Epidermal melanocyte (primary cell): ENCODE measurements around the gene CDK14.

Experiments
- DNase-seq: peaks from one replicate; pipeline ENCODE4 v3.0.0; 2011; ENCODE audit warnings: low spot score; ENCODE audit not compliant: insufficient read length

CDK14 gene

DNA sequence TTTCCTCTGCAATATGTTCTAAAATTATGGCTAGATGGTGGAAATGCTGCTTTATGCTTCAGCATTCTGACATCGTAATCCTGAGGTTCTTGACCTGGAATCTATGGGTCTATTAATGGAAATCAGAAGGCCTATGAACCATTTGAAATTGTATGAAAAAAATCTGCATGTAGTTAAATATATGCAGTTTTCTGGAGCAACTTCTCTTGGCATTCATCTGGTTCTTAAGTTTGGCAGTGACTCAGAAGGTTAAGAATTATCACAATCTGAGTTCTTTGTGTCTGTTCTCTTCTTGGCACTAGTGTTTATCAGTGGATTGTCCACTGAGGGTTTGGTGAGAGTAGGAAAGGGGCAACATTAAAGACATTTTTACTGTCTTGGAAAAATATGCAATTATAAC, 597.0 kb downstream of the CDK14 start:
- no peak for DNase-seq

DNA sequence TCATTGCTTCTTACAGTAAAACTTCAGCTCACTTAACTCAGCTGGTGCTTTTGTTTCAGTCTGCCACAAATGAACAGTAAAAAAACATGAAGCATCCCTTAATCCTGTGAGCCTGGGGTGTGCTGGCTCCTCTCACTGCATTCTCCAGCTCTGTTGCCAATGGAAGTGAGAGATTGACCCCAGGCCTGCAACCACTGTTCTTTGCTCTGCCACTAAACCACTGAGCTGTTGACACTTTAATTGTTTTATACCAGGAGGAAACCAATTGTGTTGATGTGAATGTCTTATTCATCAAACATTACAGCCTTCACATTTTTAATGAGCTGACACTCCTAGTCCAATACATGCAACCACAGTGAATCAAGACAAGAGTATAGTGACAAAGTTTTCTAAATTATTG, 598.7 kb downstream of the CDK14 start:
- DNase-seq, result no peak

DNA sequence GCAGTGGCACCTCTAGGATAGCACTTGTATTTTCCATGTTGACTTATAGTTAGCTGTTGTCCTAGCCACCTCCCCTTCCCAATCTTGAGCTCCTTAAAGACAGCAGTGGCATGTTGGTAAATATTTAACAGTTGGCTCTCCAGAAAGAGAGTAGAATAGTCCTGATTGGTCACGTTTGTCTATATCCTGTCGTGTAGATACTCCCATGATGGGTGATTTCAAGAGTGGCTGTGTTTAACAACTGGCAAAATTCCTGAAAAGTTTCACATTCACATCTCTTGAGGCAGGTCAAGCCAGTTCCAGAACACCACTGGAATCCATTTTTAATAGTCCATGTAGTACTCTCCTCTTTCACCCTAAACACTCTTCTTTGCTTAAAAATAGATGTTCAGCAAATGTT, 599.9 kb downstream of the CDK14 start:
- no peak for DNase-seq

DNA sequence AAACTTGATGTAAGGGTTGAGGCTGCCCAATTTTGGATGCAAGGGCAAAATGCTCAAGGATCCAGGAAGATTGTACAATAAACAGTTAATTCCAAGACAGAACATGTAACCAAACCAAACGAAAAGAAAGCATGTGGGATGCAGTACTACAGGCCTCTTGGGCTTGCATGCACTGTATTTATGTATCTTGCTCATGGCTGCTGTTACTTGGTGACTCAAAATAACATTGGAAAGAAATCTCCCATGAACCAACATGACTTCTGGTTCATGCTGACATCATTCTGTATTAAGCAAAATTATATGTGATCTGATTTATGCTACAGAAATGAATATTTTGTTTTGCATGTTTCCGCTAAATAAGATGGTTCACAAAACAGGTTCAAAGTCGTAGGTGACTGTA, 602.2 kb downstream of the CDK14 start:
- DNase-seq, result no peak

DNA sequence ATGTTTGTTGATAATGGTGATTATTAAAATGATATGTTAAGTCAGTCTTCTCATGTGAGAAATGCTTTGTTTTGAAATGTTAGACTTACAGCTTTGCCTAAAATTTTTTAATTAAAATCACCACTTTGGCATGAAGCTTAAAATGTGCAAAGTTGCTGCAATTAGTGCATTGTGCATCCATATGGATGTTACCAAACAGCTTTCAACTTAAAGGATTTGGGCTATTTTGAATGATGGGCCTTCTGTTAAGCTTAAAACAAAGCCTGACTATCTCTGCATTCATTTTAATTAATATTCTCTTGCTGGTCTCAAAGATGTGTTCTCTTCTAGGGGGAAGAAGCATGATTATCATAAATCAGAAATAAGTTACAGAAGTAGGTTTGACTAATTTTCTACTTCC, 603.5 kb downstream of the CDK14 start:
- no peak for DNase-seq

GRCh38 chr7:91201442-91202113, 605.5 kb downstream of the CDK14 start:
- no peak for DNase-seq

DNA sequence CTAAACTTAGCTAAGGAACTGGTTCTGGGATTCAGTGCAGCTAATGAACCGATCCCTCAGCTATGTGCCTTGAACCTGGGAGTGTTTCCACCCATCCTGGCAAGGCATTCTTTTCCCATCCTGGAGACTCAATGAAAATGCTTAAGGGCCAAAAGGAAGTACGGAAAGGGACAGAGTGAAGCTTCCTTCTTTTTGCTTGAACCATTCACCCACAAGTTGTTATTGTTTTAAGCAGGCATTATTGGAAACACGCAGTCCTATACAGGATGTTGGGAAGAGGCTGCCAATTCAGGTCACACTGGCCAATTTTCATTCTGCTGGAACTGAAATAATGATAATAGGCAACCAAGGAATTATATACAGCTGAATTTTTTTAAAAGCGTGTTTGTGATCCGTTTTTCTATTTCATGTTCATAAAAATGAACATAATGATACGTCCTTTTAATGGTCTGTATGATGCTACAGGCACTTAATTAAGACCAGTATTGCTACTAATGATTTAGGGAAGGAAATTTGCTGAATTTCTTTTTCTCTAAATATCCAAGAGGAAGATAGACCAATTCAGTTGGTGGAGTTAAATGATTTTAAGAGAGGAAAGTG, 610.3 kb downstream of the CDK14 start:
- DNase-seq, result no peak

DNA sequence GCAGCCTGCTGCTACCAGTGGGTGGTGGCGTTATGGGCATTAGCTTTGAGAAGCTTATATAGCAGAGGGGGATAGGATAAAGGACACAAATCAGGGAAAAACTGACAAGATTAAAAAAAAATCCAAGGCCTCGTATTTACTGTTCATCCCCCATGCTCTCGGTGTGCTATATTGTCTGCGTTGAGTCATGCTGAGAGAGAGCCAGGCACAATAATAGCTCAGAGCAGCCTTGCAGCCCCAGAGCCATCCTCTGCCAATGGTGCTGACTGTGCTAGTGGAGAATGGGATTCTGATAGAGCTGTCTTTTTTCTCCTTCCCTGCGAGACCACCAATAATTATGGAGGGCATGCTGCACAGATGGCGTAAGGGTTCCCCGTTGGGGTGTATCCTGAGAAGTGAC, 616.5 kb downstream of the CDK14 start:
- no peak for DNase-seq

DNA sequence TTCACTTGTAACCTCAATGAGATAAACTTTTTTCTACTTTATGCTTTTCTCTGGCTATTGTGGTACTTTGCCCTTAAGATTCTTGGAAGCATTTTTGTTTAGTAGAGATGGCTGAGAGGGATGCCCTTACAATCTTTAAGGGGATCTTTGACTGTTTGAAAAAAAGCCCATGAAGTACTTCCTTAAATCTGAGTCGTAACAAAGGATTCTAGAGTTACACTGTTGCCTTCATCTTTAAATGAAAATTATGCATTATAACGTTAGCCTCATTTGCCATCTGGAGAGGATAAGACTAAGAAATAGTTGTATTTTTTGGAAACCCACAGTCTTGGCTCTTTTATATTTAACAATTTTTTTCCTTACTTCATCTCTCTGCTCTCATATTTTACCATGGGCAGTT, 630.3 kb downstream of the CDK14 start:
- no peak for DNase-seq

DNA sequence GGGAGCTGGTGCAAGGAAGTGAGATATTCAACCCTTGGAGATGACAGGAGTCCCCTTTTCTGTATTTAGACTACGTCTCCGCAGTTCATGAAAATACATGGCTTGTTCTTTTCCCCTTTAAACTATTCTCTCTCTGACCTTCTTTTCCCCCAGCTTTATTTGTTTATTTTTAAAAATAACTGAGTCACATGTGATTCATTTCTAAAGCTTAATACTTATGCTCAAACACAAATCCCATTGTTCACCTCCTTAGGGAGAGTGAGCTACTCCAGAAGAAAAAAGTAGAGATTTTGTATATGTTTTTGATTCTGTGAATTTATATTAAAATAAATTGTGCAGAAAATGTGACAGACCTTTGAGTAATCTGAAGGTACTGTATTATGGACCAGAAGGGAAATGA, 632.2 kb downstream of the CDK14 start:
- no peak for DNase-seq

DNA sequence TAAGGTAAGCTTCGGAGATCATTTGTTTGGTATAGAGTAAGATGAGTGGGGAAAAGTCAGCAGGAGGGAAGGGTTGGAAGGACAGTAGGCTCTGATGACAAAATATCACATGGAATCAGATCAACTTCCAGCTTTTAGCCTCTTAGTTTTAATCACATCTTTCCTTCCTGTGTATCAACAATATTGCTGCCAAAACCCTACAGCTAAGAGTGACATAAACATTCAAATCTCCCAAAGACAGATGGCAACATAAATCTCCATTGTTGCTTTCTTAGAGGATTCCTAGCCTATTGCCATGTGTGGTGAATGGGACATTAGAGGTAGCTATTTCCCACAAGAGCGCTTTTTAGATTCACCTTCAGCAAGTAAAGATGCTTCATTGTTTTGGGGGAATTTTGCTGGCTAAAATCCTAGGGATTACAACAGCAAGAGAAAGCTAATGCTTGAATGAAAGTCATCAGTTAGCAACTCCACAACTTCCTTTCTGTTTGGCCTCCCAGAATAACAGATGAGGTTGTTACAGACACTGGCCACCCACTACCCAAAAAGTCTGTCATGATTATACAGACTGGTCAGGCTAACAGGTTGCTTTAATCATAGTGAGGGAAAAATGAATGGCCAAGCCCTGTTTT, 632.9 kb downstream of the CDK14 start:
- no peak for DNase-seq

GRCh38 chr7:91230100-91230499, 634.0 kb downstream of the CDK14 start:
- DNase-seq, result no peak

- DNase-seq, result no peak
These were observed 634.4 kb downstream of the CDK14 start for GRCh38 chr7:91230503-91230902.

- no peak for DNase-seq
These were observed 637.1 kb downstream of the CDK14 start for GRCh38 chr7:91233212-91233611.

GRCh38 chr7:91235211-91235832, 639.2 kb downstream of the CDK14 start:
- no peak for DNase-seq

- no peak for DNase-seq
These were observed 643.1 kb downstream of the CDK14 start for GRCh38 chr7:91239171-91239604.

DNA sequence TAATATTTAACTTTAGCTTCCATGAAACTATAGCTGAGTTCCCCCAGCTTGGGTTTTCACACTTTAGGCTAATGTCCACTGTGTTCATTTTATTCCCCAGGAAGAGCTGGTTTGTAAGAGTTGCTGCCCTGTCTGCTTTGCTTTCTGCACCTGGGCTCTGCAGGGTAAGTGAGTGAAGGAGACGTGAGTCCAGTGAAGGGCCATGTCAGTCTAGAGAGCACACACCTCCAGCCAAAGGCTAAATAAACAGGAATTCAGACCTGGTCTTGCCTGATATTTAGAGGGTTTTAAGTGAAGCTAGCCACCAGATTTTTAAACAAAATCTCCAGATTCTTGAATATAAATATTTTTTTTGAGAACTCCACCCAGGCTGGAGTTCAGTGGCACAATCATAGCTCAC, 643.7 kb downstream of the CDK14 start:
- no peak for DNase-seq

DNA sequence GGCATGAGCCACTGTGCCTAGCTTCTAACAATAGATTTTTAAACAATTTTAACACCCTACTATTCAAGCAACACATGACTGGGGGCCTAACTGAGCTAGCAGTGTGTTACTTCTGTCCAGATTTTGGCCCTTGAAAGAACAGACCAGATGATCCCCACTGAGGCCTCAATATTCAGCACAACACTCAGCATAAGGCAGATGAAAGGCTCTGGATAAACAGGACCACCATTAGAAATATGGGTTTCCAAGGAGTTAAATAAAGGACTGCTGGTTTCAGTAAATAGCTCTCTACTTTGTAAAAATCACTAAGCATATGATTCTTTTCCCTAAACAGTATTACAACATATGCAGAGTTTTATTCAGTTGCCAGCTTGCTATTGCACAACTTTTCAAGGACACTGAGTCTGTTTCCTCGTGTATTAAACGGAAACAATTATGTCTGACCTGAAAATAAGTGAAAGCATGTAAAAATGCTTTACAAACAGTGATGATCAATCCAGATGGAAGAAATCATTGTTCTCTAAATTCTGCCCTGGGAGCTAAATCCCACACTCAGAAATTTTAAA, 644.3 kb downstream of the CDK14 start:
- no peak for DNase-seq

- DNase-seq, result no peak
These were observed 646.1 kb downstream of the CDK14 start for GRCh38 chr7:91242097-91242844.

- DNase-seq, result no peak
These were observed 647.6 kb downstream of the CDK14 start for GRCh38 chr7:91243591-91244301.

- DNase-seq, result no peak
These were observed 651.4 kb downstream of the CDK14 start for GRCh38 chr7:91247500-91247899.
